H1 (cell line): ENCODE measurements around the gene SLC35D2. TPM values are rescaled to one million over a fixed set of nuclear protein-coding genes. Genes with fewer than 3 reads are reported as not detected.

Experiments used
- HDAC2 ChIP-seq, 2 experiments: fragments of 300-600 bp in 1 of 2; sonication (generic) in 1 of 2; IDR thresholded peaks; 2 replicates each; pipeline ENCODE4 v1.6.1; 2011 to 2012; ENCODE audit warnings: low read depth in 2 of 2, low read length in 2 of 2, mild to moderate bottlenecking in 2 of 2, moderate library complexity in 2 of 2, borderline replicate concordance in 1 of 2, inconsistent platforms in 1 of 2
- RNF2 ChIP-seq: fragments of 200-900, 300-1000 bp; sonication (generic); IDR thresholded peaks from 2 replicates; pipeline ENCODE4 v1.7.1; 2016; ENCODE audit warnings: borderline replicate concordance, low read depth, mild to moderate bottlenecking, antibody characterized with exemption, low read length; ENCODE audit not compliant: poor library complexity, severe bottlenecking; ENCODE audit errors: missing control alignments
- RXRA ChIP-seq: IDR thresholded peaks from 2 replicates; pipeline ENCODE4 v1.6.1; 2011; ENCODE audit warnings: low read depth, mild to moderate bottlenecking, low read length, moderate library complexity; ENCODE audit not compliant: insufficient read depth
- polyA plus RNA-seq, 7 experiments: library from polyadenylated mRNA; depleted of rRNA in 3 of 7; stranded (reverse) in 5 of 7; unstranded in 2 of 7; fragments of >200 nt in 5 of 7; fragments of 200-250 nt in 2 of 7; gene quantifications; 1 replicate in 5 of 7; 2 replicates in 1 of 7; 4 replicates in 1 of 7; pipeline versions ENCODE4 v1.2.1 to v1.2.3, GENCODE V29; 2011 to 2013; ENCODE audit warnings: missing spikeins in 2 of 7, mixed read lengths in 2 of 7
- total RNA-seq: library from RNA; stranded (reverse); fragmentation: NEBNext Ultra II Directional; extraction: Animal tissue kit (Norgen Biotek cat#: 25700); gene quantifications from 2 replicates; pipeline ENCODE4 v1.2.1, GENCODE V29; 2021

The SLC35D2 gene
- total and polyA plus RNA-seq, 2 of the 8 experiments (the other 6 are each of a cell fraction or from before 2014, with no cell fraction given): 9.6 to 11.5 TPM

GRCh38 chr9:96430377-96430776, 46.9 kb upstream of the SLC35D2 start (continued):
- TF ChIP-seq RNF2: no peak
- TF ChIP-seq RXRA: no peak
- TF ChIP-seq HDAC2 (IDR thresholded peaks at IDR 0.05; ENCODE audit: borderline replicate concordance in 1 of 2, low read depth in 2 of 2, low read length in 2 of 2): no peak
- TF ChIP-seq, all 59 proteins: peak for 0
